Thoracic aorta (tissue), 2 donors: ENCODE measurements around the gene STRIT1. TPM values are rescaled to one million over a fixed set of nuclear protein-coding genes. Genes with fewer than 3 reads are reported as not detected.

Experiments used
- ATAC-seq: fragments of 150-250 bp; one replicate; pipeline ENCODE4 v1.8.0; 2017; ENCODE audit warnings: low read depth; ENCODE audit not compliant: insufficient number of reproducible peaks, low FRiP score
- DNase-seq: peaks from one replicate; pipeline ENCODE4 v3.0.0-alpha.2; 2020; ENCODE audit warnings: low spot score
- H3K27ac ChIP-seq, 2 donors: fragments of 200-600 bp; sonication (generic); 1 replicate in 1 of 2; 2 replicates in 1 of 2; pipeline ENCODE4 v1.5.1; 2016; ENCODE audit warnings: mild to moderate bottlenecking in 2 of 2, moderate library complexity in 2 of 2
- H3K27me3 ChIP-seq: fragments of 200-600 bp; sonication (generic); replicated peaks from 2 replicates; pipeline ENCODE4 v1.6.0; 2016; ENCODE audit warnings: mild to moderate bottlenecking; ENCODE audit not compliant: insufficient read depth
- H3K36me3 ChIP-seq: fragments of 200-600 bp; sonication (generic); one replicate; pipeline ENCODE4 v1.5.1; 2016
- H3K4me1 ChIP-seq, 2 donors: fragments of 200-600 bp; sonication (generic); 1 replicate in 1 of 2; 2 replicates in 1 of 2; pipeline versions ENCODE4 v1.5.1 to v1.6.0; 2016; ENCODE audit warnings: low read depth in 2 of 2, mild to moderate bottlenecking in 1 of 2; ENCODE audit not compliant: control insufficient read depth in 1 of 2
- H3K4me3 ChIP-seq: fragments of 200-600 bp; sonication (generic); 2 replicates; pipeline ENCODE4 v1.5.1; 2016; ENCODE audit warnings: mild to moderate bottlenecking
- H3K9me3 ChIP-seq: fragments of 200-600 bp; sonication (generic); 2 replicates; pipeline ENCODE4 v1.5.1; 2016
- total RNA-seq, 2 donors: library from RNA; depleted of rRNA; stranded (reverse); fragments of >200 nt; gene quantifications; one replicate each; pipeline versions ENCODE4 v1.1.0 to v1.2.3, GENCODE V29; 2016
- TF ChIP-seq, protein P1 (sequence below): fragments of 200-600 bp; sonication (generic); IDR thresholded peaks from one replicate; pipeline ENCODE4 v1.5.1; 2019; ENCODE audit warnings: antibody characterized with exemption

The STRIT1 gene
- total RNA-seq, 2 donors from 2014 or later, result not detected

- ATAC-seq (no peak), DNase-seq (no peak)
- H3K4me3 ChIP-seq, result no peak overlapping the region
- H3K36me3 ChIP-seq, result no peaks in the 10 kb centered on the region
- no peaks in the 10 kb centered on the region for H3K27me3 ChIP-seq
- H3K4me1 ChIP-seq, result no peaks in the 10 kb centered on the region
- TF ChIP-seq, protein P1, sequence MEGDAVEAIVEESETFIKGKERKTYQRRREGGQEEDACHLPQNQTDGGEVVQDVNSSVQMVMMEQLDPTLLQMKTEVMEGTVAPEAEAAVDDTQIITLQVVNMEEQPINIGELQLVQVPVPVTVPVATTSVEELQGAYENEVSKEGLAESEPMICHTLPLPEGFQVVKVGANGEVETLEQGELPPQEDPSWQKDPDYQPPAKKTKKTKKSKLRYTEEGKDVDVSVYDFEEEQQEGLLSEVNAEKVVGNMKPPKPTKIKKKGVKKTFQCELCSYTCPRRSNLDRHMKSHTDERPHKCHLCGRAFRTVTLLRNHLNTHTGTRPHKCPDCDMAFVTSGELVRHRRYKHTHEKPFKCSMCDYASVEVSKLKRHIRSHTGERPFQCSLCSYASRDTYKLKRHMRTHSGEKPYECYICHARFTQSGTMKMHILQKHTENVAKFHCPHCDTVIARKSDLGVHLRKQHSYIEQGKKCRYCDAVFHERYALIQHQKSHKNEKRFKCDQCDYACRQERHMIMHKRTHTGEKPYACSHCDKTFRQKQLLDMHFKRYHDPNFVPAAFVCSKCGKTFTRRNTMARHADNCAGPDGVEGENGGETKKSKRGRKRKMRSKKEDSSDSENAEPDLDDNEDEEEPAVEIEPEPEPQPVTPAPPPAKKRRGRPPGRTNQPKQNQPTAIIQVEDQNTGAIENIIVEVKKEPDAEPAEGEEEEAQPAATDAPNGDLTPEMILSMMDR, result no peak
- H3K27ac ChIP-seq, result no peak overlapping the region
- H3K9me3 ChIP-seq, result no peaks in the 10 kb centered on the region
Measured at GRCh38 chr3:155308831-155309230, 15.3 kb upstream of the STRIT1 start.

- no peaks in the 10 kb centered on the region for H3K36me3 ChIP-seq
- TF ChIP-seq, protein P1, result no peak
- no peaks in the 10 kb centered on the region for H3K9me3 ChIP-seq
- no peak overlapping the region for H3K4me3 ChIP-seq
- H3K4me1 ChIP-seq, result no peaks in the 10 kb centered on the region
- DNase-seq (no peak), ATAC-seq (no peak)
- no peak overlapping the region for H3K27ac ChIP-seq
- H3K27me3 ChIP-seq, result no peaks in the 10 kb centered on the region
Measured at GRCh38 chr3:155307183-155307582, 13.7 kb upstream of the STRIT1 start.

- Histone ChIP-seq H3K9me3 (no peaks in the 10 kb centered on the region), H3K4me3 (no peak overlapping the region), H3K27me3 (no peaks in the 10 kb centered on the region), H3K36me3 (no peaks in the 10 kb centered on the region), H3K4me1 (no peaks in the 10 kb centered on the region), H3K27ac (no peak overlapping the region)
- DNase-seq (no peak), ATAC-seq (no peak)
- TF ChIP-seq, protein P1, result no peak
Measured at GRCh38 chr3:155304394-155304793, 10.9 kb upstream of the STRIT1 start.

DNA sequence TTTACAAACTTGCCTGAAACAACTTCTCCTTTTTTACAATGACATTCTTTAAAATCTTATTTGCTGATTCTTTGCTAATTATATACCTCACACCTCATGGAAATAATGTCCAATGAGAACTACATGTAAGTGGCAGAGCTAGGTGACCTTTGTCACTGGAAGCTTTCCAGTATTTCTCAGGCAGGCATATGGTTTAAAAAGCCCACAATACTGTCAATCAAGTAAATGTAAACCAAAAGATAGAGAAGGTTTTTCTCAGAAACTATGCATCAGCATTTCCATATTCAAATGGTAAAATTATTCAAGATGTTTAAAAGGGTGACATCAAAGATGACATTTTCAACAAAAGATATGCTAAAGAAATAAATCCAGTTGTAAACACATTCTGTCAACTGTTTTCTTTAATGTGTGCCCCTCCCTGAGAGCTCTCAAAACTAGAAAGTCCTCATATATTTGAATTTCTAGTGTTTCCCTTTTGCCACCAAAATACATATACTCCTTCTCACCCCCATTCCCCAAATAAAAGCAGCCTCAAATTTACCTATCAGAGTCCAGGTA, 10.1 kb upstream of the STRIT1 start:
- Histone ChIP-seq H3K27ac (no peak overlapping the region), H3K9me3 (no peaks in the 10 kb centered on the region), H3K27me3 (no peaks in the 10 kb centered on the region), H3K36me3 (no peaks in the 10 kb centered on the region), H3K4me1 (no peaks in the 10 kb centered on the region), H3K4me3 (no peak overlapping the region)
- DNase-seq (no peak), ATAC-seq (no peak)
- TF ChIP-seq, protein P1, result no peak

DNA sequence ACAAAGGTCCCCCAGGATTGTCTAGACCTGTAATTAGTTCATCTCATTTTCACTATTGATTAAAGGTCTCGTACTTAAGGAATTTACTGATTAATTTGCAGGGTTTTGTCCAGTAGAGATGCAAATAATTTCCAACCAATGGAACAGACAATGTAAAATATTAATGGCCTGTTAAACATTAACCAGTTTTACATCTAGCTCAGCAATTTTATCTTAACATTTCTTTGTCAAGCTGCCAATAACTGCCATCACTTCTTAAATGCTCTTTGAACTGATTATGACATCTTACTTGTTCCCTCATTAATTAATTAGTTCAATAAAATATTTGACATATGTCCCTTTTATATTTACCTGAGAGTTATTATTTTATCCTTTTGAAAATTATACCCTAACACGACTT, 9.4 kb upstream of the STRIT1 start:
- ATAC-seq, result no peak
- Histone ChIP-seq H3K9me3 (no peaks in the 10 kb centered on the region), H3K4me3 (no peak overlapping the region), H3K27ac (no peak overlapping the region), H3K36me3 (no peaks in the 10 kb centered on the region), H3K4me1 (no peaks in the 10 kb centered on the region), H3K27me3 (no peaks in the 10 kb centered on the region)
- DNase-seq, result no peak
- TF ChIP-seq, protein P1, result no peak
